Mesenchymal stem cell (in vitro differentiated cells and primary cell): ENCODE data around the gene ATP8B1.

ENCODE experiments used
- DNase-seq: peaks from one replicate; pipeline ENCODE4 v3.0.0-alpha.2; 2013
- H2AFZ ChIP-seq: one replicate; pipeline ENCODE4 v1.6.1; 2013; ENCODE audit warnings: low read depth, mild to moderate bottlenecking, control low read depth, inconsistent platforms, low read length, moderate library complexity
- H2AK5ac ChIP-seq: 2 replicates; pipeline ENCODE4 v1.6.1; 2013; ENCODE audit warnings: low read length, moderate library complexity, mild to moderate bottlenecking, inconsistent platforms; ENCODE audit not compliant: severe bottlenecking
- H2BK120ac ChIP-seq: one replicate; pipeline ENCODE4 v1.6.1; 2013; ENCODE audit warnings: low read depth, mild to moderate bottlenecking, inconsistent platforms, low read length, moderate library complexity
- H2BK12ac ChIP-seq, 2 experiments: one replicate each; pipeline ENCODE4 v1.6.1; 2013; ENCODE audit warnings: inconsistent platforms in 2 of 2, low read length in 2 of 2, mild to moderate bottlenecking in 2 of 2, moderate library complexity in 2 of 2, control low read depth in 1 of 2
- H2BK15ac ChIP-seq: one replicate; pipeline ENCODE4 v1.6.1; 2013; ENCODE audit warnings: mild to moderate bottlenecking, low read depth, inconsistent platforms; ENCODE audit not compliant: poor library complexity, severe bottlenecking
- H2BK5ac ChIP-seq: 2 replicates; pipeline ENCODE4 v1.6.1; 2013; ENCODE audit warnings: low read depth, mild to moderate bottlenecking, low read length, control low read depth, inconsistent platforms; ENCODE audit not compliant: poor library complexity, severe bottlenecking
- H3K14ac ChIP-seq, 2 experiments: one replicate each; pipeline ENCODE4 v1.6.1; 2013; ENCODE audit warnings: inconsistent platforms in 2 of 2, low read length in 2 of 2, control low read depth in 1 of 2, mild to moderate bottlenecking in 1 of 2, moderate library complexity in 1 of 2
- H3K18ac ChIP-seq, 2 experiments: one replicate each; pipeline ENCODE4 v1.6.1; 2013; ENCODE audit warnings: inconsistent platforms in 2 of 2, low read length in 2 of 2, control low read depth in 1 of 2, low read depth in 1 of 2, mild to moderate bottlenecking in 1 of 2
- H3K23ac ChIP-seq, 2 experiments: one replicate each; pipeline ENCODE4 v1.6.1; 2013; ENCODE audit warnings: inconsistent platforms in 2 of 2, low read length in 2 of 2, mild to moderate bottlenecking in 2 of 2, moderate library complexity in 2 of 2, control low read depth in 1 of 2
- H3K27ac ChIP-seq: 2 replicates; pipeline ENCODE4 v1.5.1; 2013; ENCODE audit warnings: mild to moderate bottlenecking, moderate library complexity, low read length, control low read depth, inconsistent platforms; ENCODE audit not compliant: poor library complexity, severe bottlenecking
- H3K27me3 ChIP-seq, 2 experiments: 2 replicates each; pipeline versions ENCODE4 v1.6.1 to v1.7.0; 2013; ENCODE audit warnings: low read length in 2 of 2, mild to moderate bottlenecking in 2 of 2, moderate library complexity in 2 of 2, control low read depth in 1 of 2, inconsistent platforms in 1 of 2; ENCODE audit not compliant: control insufficient read depth in 1 of 2, insufficient read depth in 1 of 2
- H3K36me3 ChIP-seq, 2 experiments: 2 replicates each; pipeline versions ENCODE4 v1.6.1 to v1.7.0; 2013; ENCODE audit warnings: low read length in 2 of 2, control low read depth in 1 of 2, inconsistent platforms in 1 of 2, low read depth in 1 of 2, mild to moderate bottlenecking in 1 of 2; ENCODE audit not compliant: insufficient read depth in 2 of 2, control insufficient read depth in 1 of 2
- H3K4ac ChIP-seq, 2 experiments: one replicate each; pipeline ENCODE4 v1.6.1; 2013; ENCODE audit warnings: inconsistent platforms in 2 of 2, low read length in 2 of 2, mild to moderate bottlenecking in 2 of 2, moderate library complexity in 2 of 2, control low read depth in 1 of 2, low read depth in 1 of 2
- H3K4me1 ChIP-seq: 2 replicates; pipeline ENCODE4 v1.6.1; 2013; ENCODE audit warnings: low read depth, low read length, control low read depth; ENCODE audit not compliant: control insufficient read depth, insufficient read depth
- H3K4me2 ChIP-seq: 2 replicates; pipeline ENCODE4 v1.6.1; 2013; ENCODE audit warnings: low read length, mild to moderate bottlenecking, inconsistent platforms; ENCODE audit not compliant: poor library complexity, severe bottlenecking
- H3K4me3 ChIP-seq, 2 experiments: 2 replicates each; pipeline versions ENCODE4 v1.5.1 to v1.7.0; 2013; ENCODE audit warnings: low read length in 2 of 2, mild to moderate bottlenecking in 2 of 2, control low read depth in 1 of 2, low read depth in 1 of 2; ENCODE audit not compliant: insufficient read depth in 1 of 2
- H3K79me1 ChIP-seq: replicated peaks from 2 replicates; pipeline ENCODE4 v1.6.1; 2013; ENCODE audit warnings: mild to moderate bottlenecking, control low read depth, low read length, inconsistent platforms; ENCODE audit not compliant: poor library complexity, severe bottlenecking
- H3K9ac ChIP-seq: 2 replicates; pipeline ENCODE4 v1.7.0; 2013; ENCODE audit warnings: mild to moderate bottlenecking, low read length, moderate library complexity
- H3K9me3 ChIP-seq: 2 replicates; pipeline ENCODE4 v1.7.0; 2013; ENCODE audit warnings: mild to moderate bottlenecking, low read length; ENCODE audit not compliant: control insufficient read depth
- H4K8ac ChIP-seq: one replicate; pipeline ENCODE4 v1.6.1; 2013; ENCODE audit warnings: inconsistent platforms, mild to moderate bottlenecking, low read length, moderate library complexity
- H4K91ac ChIP-seq: one replicate; pipeline ENCODE4 v1.6.1; 2013; ENCODE audit warnings: mild to moderate bottlenecking, low read length, inconsistent platforms
- WGBS: methylation state at CpG from one replicate; pipeline ENCODE4 v1.1.7; 2013; ENCODE audit warnings: mixed read lengths; 5-methylcytosine and 5-hydroxymethylcytosine counted together

ATP8B1 gene

GRCh38 chr18:57696271-57696670 lies 106.8 kb downstream of the ATP8B1 start:
- Histone ChIP-seq H2AK5ac (no peak overlapping the region), H2BK5ac (no peak overlapping the region), H3K27ac (no peak overlapping the region), H4K8ac (no peak overlapping the region), H3K23ac (no peak overlapping the region), H3K4ac (no peak overlapping the region), H3K14ac (no peak overlapping the region), H2AFZ (no peak overlapping the region), H3K4me1 (peaks cover 5% of the 10 kb centered on the region), H3K4me2 (no peak overlapping the region), H3K9me3 (no peaks in the 10 kb centered on the region), H4K91ac (no peak overlapping the region), H3K36me3 (peaks cover 12 to 59% of the 10 kb centered on the region in 2 experiments), H2BK12ac (no peak overlapping the region), H2BK120ac (no peak overlapping the region), H2BK15ac (no peak overlapping the region), H3K79me1 (peaks cover 15% of the 10 kb centered on the region), H3K27me3 (no peaks in the 10 kb centered on the region), H3K9ac (no peak overlapping the region), H3K18ac (peak overlapping the region in 1 of 2 experiments; percentile 0), H3K4me3 (no peak overlapping the region)
- 95% methylated on average over 8 of the region's 8 CpGs for WGBS
- DNase-seq: no peak

- H3K36me3 ChIP-seq: peaks cover 26 to 80% of the 10 kb centered on the region in 2 experiments
- peaks cover 18% of the 10 kb centered on the region for H3K79me1 ChIP-seq
- H3K4me3 ChIP-seq: no peak overlapping the region
- H2BK15ac ChIP-seq: no peak overlapping the region
- no peak overlapping the region for H2BK12ac ChIP-seq
- H3K9ac ChIP-seq: no peak overlapping the region
- peaks cover 4% of the 10 kb centered on the region for H3K4me1 ChIP-seq
- no peak overlapping the region for H2BK120ac ChIP-seq
- H4K91ac ChIP-seq: no peak overlapping the region
- H3K27me3 ChIP-seq: no peaks in the 10 kb centered on the region
- H3K9me3 ChIP-seq: no peaks in the 10 kb centered on the region
- H3K14ac ChIP-seq: no peak overlapping the region
- H3K27ac ChIP-seq: no peak overlapping the region
- H3K23ac ChIP-seq: no peak overlapping the region
- DNase-seq: no peak
- H4K8ac ChIP-seq: no peak overlapping the region
- no peak overlapping the region for H2AK5ac ChIP-seq
- no peak overlapping the region for H3K18ac ChIP-seq
- H3K4me2 ChIP-seq: no peak overlapping the region
- WGBS: 50% methylated on average over 1 of the region's 3 CpGs
- no peak overlapping the region for H3K4ac ChIP-seq
- H2AFZ ChIP-seq: no peak overlapping the region
- no peak overlapping the region for H2BK5ac ChIP-seq
Observed at GRCh38 chr18:57691363-57691762, 111.8 kb downstream of the ATP8B1 start.

GRCh38 chr18:57687970-57688369 lies 115.1 kb downstream of the ATP8B1 start:
- Histone ChIP-seq H2BK12ac (no peak overlapping the region), H2BK5ac (no peak overlapping the region), H3K23ac (no peak overlapping the region), H3K14ac (no peak overlapping the region), H3K36me3 (peaks cover 32 to 83% of the 10 kb centered on the region in 2 experiments), H3K27ac (no peak overlapping the region), H2AFZ (no peak overlapping the region), H2AK5ac (no peak overlapping the region), H3K4me2 (no peak overlapping the region), H3K4me3 (no peak overlapping the region), H3K27me3 (no peaks in the 10 kb centered on the region), H3K9ac (no peak overlapping the region), H4K8ac (no peak overlapping the region), H2BK15ac (no peak overlapping the region), H3K18ac (no peak overlapping the region), H2BK120ac (no peak overlapping the region), H3K4me1 (peaks cover 2% of the 10 kb centered on the region), H4K91ac (no peak overlapping the region), H3K79me1 (peaks cover 18% of the 10 kb centered on the region), H3K9me3 (no peaks in the 10 kb centered on the region), H3K4ac (no peak overlapping the region)
- WGBS: 98% methylated on average over 6 of the region's 8 CpGs
- DNase-seq: no peak

GRCh38 chr18:57683470-57683869 lies 119.6 kb downstream of the ATP8B1 start:
- H3K14ac ChIP-seq: no peak overlapping the region

More at GRCh38 chr18:57683470-57683869, 119.6 kb downstream of the ATP8B1 start:
- no peak overlapping the region for H4K8ac ChIP-seq
- H3K4ac ChIP-seq: no peak overlapping the region
- H3K27me3 ChIP-seq: no peaks in the 10 kb centered on the region
- H3K36me3 ChIP-seq: peaks cover 37 to 73% of the 10 kb centered on the region in 2 experiments
- H2AFZ ChIP-seq: no peak overlapping the region
- no peak overlapping the region for H2BK15ac ChIP-seq
- H3K4me2 ChIP-seq: no peak overlapping the region
- peaks cover 2% of the 10 kb centered on the region for H3K4me1 ChIP-seq
- H3K9ac ChIP-seq: no peak overlapping the region
- H3K9me3 ChIP-seq: no peaks in the 10 kb centered on the region
- no peak overlapping the region for H2BK5ac ChIP-seq
- no peak overlapping the region for H4K91ac ChIP-seq
- no peak overlapping the region for H3K18ac ChIP-seq
- no peak for DNase-seq
- no peak overlapping the region for H2BK12ac ChIP-seq
- H2BK120ac ChIP-seq: no peak overlapping the region
- H3K79me1 ChIP-seq: peaks cover 17% of the 10 kb centered on the region
- no peak overlapping the region for H3K27ac ChIP-seq
- H3K4me3 ChIP-seq: no peak overlapping the region
- H3K23ac ChIP-seq: no peak overlapping the region
- H2AK5ac ChIP-seq: no peak overlapping the region
